Measurements from ENCODE around the gene ISM1.

Gene ISM1

GRCh38 chr20:13251106-13251903 lies 30.2 kb downstream of the ISM1 start:
- no peaks in the 10 kb centered on the region for H3K36me3 ChIP-seq
- no peaks in the 10 kb centered on the region for H4K20me1 ChIP-seq
- no peak overlapping the region for H3K4me3 ChIP-seq
- peaks cover 30% of the 10 kb centered on the region for H3K4me1 ChIP-seq
- no peaks in the 10 kb centered on the region for H3K9me3 ChIP-seq
- no peak overlapping the region for H3K9ac ChIP-seq
- H3K27ac ChIP-seq = no peak overlapping the region
- no peak overlapping the region for H3K4me2 ChIP-seq
- TF ChIP-seq Cebpa-rat (IDR thresholded peaks at IDR 0.05) = no peak
- no peaks in the 10 kb centered on the region for H3K27me3 ChIP-seq

- H3K27me3 ChIP-seq = no peaks in the 10 kb centered on the region
- no peak overlapping the region for H3K9ac ChIP-seq
- H3K36me3 ChIP-seq = no peaks in the 10 kb centered on the region
- no peak overlapping the region for H3K4me2 ChIP-seq
- H3K4me3 ChIP-seq = no peak overlapping the region
- no peak for TF ChIP-seq Cebpa-rat (IDR thresholded peaks at IDR 0.05)
- no peaks in the 10 kb centered on the region for H4K20me1 ChIP-seq
- no peak overlapping the region for H3K27ac ChIP-seq
- H3K4me1 ChIP-seq = peaks cover 26% of the 10 kb centered on the region
- H3K9me3 ChIP-seq = no peaks in the 10 kb centered on the region
Measured at GRCh38 chr20:13251904-13252297, 30.8 kb downstream of the ISM1 start.

DNA sequence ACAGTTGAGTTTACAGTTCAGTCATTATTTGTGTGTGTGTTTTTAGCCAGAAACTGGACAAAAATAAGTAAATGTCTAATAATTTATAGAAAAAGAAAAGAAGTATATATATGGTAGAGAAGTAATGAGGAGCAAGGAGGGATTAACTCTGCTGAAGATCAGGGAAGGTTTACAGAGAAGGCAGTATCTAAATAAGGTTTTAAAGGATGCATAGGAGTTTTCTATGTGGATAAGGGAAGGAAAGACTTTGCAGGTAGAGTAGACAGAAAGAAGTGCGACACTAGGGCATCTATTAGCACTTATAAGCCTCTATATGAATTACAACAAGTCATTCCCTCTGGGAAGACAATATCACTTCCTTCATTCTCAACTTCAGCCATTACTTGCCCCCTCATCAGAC lies 34.3 kb downstream of the ISM1 start:
- TF ChIP-seq Cebpa-rat (IDR thresholded peaks at IDR 0.05) = no peak
- H3K27ac ChIP-seq = no peak overlapping the region
- no peaks in the 10 kb centered on the region for H3K27me3 ChIP-seq

DNA sequence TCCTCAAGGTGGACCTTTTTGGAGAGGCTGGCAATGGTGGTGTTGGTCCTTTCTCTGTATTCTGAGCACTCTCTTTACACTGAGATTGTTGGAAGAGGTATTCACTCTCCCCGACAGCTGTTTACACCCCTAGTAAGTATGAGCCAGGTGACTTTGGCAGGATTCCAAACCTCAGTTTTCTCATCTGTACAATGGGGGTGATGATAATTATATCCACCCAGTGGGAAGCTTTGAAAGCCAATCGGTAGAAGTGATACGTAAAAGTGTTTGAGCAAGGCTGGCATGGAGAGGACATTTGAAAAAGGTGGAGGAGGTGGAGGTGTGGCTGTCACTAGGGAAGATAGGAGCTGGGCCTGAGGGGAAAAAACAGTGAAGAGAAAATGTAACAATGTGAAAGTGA lies 35.5 kb downstream of the ISM1 start:
- TF ChIP-seq Cebpa-rat (IDR thresholded peaks at IDR 0.05) = no peak
- no peaks in the 10 kb centered on the region for H3K9me3 ChIP-seq
- H3K4me1 ChIP-seq = no peaks in the 10 kb centered on the region
- H3K36me3 ChIP-seq = no peaks in the 10 kb centered on the region
- H3K4me2 ChIP-seq = no peak overlapping the region
- H4K20me1 ChIP-seq = no peaks in the 10 kb centered on the region
- H3K27ac ChIP-seq = no peak overlapping the region
- H3K4me3 ChIP-seq = no peak overlapping the region
- H3K27me3 ChIP-seq = no peaks in the 10 kb centered on the region
- H3K9ac ChIP-seq = no peak overlapping the region

More for the DNA sequence above, 34.3 kb downstream of the ISM1 start:
- no peak overlapping the region for H3K9ac ChIP-seq
- H3K9me3 ChIP-seq = no peaks in the 10 kb centered on the region
- no peak overlapping the region for H3K4me2 ChIP-seq
- H3K4me1 ChIP-seq = no peaks in the 10 kb centered on the region
- no peak overlapping the region for H3K4me3 ChIP-seq
- H3K36me3 ChIP-seq = no peaks in the 10 kb centered on the region
- no peaks in the 10 kb centered on the region for H4K20me1 ChIP-seq

- H3K4me1 ChIP-seq = peaks cover 3% of the 10 kb centered on the region; the same call in 1 of the 2 replicates
- H3K36me3 ChIP-seq = no peaks in the 10 kb centered on the region
- no peaks in the 10 kb centered on the region for H3K9me3 ChIP-seq
- H3K9ac ChIP-seq = no peak overlapping the region
- no peak overlapping the region for H3K4me2 ChIP-seq
- H3K4me3 ChIP-seq = no peak overlapping the region
- no peaks in the 10 kb centered on the region for H4K20me1 ChIP-seq
- H3K27ac ChIP-seq = no peak overlapping the region
- no peak for TF ChIP-seq Cebpa-rat (IDR thresholded peaks at IDR 0.05)
- no peaks in the 10 kb centered on the region for H3K27me3 ChIP-seq
Measured at GRCh38 chr20:13259921-13260320, 38.8 kb downstream of the ISM1 start.

GRCh38 chr20:13260650-13261279 lies 39.7 kb downstream of the ISM1 start:
- no peak overlapping the region for H3K9ac ChIP-seq
- no peak overlapping the region for H3K4me2 ChIP-seq
- H3K27me3 ChIP-seq = no peaks in the 10 kb centered on the region
- peaks cover 6% of the 10 kb centered on the region; the same call in 1 of the 2 replicates for H3K4me1 ChIP-seq
- no peak for TF ChIP-seq Cebpa-rat (IDR thresholded peaks at IDR 0.05)
- H3K4me3 ChIP-seq = no peak overlapping the region
- H3K36me3 ChIP-seq = no peaks in the 10 kb centered on the region
- H4K20me1 ChIP-seq = no peaks in the 10 kb centered on the region
- H3K9me3 ChIP-seq = no peaks in the 10 kb centered on the region
- no peak overlapping the region for H3K27ac ChIP-seq

DNA sequence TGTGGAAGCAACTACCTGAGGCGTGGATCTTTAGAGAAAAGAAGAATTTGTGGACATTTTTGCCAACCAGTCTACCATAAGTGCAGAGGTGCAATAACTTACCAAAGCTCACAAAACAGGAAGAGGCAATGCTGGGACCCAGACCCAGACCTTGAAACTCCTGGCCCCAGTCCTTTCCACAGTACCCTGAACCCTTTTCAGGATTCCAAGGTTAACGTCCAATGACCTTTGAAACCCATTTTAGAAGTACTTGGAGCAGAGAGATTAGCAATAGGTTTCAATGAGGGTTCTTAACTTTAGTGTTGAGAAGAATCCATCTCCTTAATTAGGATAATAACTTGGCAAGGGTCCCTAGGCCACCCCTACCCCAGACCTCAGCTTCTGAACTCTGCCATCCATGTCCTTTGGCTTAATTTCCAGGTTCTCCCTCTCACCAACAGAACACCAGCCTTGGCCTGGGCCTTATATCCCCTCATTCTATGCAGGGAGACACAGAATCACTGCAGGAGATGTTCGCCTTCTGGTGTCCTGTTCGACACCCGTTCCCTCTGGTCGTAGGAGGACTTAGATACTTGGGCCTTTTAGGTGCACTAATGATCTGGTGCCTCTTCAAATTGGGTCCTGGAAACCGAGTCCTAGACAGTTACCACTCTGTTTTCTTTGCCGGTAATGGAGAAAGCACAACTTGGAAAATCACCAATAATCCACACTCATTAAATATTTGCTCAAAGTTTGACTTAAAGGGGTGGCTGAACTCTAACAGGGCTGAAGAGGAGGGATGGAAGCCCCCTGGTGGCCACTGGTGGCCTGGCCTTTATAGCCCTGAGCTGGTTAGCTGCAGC lies 40.6 kb downstream of the ISM1 start:
- no peak overlapping the region for H3K9ac ChIP-seq
- no peaks in the 10 kb centered on the region for H3K36me3 ChIP-seq
- H3K4me1 ChIP-seq = peaks cover 6% of the 10 kb centered on the region; the same call in 1 of the 2 replicates
- no peaks in the 10 kb centered on the region for H3K27me3 ChIP-seq
- no peak overlapping the region for H3K4me3 ChIP-seq
- H3K4me2 ChIP-seq = no peak overlapping the region
- TF ChIP-seq Cebpa-rat (IDR thresholded peaks at IDR 0.05) = no peak
- H3K27ac ChIP-seq = no peak overlapping the region
- no peaks in the 10 kb centered on the region for H4K20me1 ChIP-seq
- no peaks in the 10 kb centered on the region for H3K9me3 ChIP-seq

- no peaks in the 10 kb centered on the region for H3K36me3 ChIP-seq
- H3K27ac ChIP-seq = no peak overlapping the region
- H3K4me3 ChIP-seq = no peak overlapping the region
- no peak overlapping the region for H3K9ac ChIP-seq
- H3K4me2 ChIP-seq = no peak overlapping the region
- TF ChIP-seq Cebpa-rat (IDR thresholded peaks at IDR 0.05) = no peak
- no peaks in the 10 kb centered on the region for H3K9me3 ChIP-seq
- no peaks in the 10 kb centered on the region for H3K27me3 ChIP-seq
- no peaks in the 10 kb centered on the region for H4K20me1 ChIP-seq
- H3K4me1 ChIP-seq = peaks cover 6% of the 10 kb centered on the region; the same call in 1 of the 2 replicates
Measured at GRCh38 chr20:13262302-13262650, 41.2 kb downstream of the ISM1 start.

DNA sequence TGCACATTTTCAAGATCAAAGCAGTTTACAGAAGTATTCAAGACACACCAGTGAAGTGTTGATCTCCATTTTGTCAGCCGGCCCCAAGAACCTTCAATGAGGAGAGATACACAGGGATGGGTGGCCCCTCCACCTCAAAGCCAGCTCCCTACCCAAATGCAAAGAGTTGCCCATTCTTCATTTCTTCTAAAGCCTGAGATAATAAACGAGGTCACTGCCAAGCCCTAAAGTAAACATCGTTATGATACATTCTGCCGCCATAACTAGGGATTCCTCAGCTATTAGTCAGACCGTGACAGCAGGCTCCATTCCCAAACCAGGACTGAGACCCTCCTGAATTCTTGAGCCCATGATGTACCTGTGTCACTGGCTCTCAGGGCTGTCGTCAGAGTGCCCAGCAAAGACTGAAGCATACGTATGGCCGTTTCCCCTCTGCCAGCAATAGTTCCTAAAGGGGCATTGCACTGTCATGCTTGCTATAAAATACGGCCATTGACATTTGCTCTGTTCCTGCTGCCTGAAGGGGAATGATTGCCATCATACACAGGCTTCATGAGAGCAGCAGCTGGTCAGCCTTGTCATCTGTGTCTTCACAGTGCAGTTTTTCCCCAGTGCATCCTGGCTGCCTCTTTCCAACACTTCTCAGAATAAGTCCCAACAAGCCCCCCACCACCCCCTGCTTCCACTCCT lies 41.7 kb downstream of the ISM1 start:
- no peak overlapping the region for H3K9ac ChIP-seq
- no peaks in the 10 kb centered on the region for H3K9me3 ChIP-seq
- TF ChIP-seq Cebpa-rat (IDR thresholded peaks at IDR 0.05) = no peak
- H3K4me2 ChIP-seq = no peak overlapping the region
- H3K4me3 ChIP-seq = no peak overlapping the region
- peaks cover 6% of the 10 kb centered on the region; the same call in 1 of the 2 replicates for H3K4me1 ChIP-seq
- no peaks in the 10 kb centered on the region for H3K27me3 ChIP-seq
- no peaks in the 10 kb centered on the region for H3K36me3 ChIP-seq
- no peak overlapping the region for H3K27ac ChIP-seq
- no peaks in the 10 kb centered on the region for H4K20me1 ChIP-seq
